Fibroblast of upper back skin (primary cell): ENCODE results near the gene FAM25A.

Experiments used
- DNase-seq: peaks from one replicate; pipeline ENCODE4 v3.0.0-alpha.2; 2013

The FAM25A gene

DNA sequence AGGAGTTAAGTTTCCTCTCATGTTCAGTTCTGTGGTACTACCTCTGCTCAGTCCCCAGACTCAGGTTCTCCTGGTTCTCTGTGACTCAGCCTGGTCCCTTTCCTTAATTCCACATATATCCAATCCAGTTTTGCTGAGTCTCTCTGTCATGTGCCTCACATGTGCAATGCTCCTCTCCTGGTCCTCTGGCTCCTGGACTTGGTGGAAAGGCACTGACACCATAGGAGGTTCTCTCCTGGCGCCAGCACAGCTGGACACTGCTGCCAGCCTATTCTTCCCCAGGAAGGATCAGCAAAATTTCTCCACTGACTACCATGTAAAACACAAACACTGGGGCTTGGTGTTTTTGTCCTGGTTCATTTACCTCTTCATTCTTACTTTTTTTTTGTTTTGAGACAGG, 46.8 kb downstream of the FAM25A start:
- DNase-seq = no peak

DNA sequence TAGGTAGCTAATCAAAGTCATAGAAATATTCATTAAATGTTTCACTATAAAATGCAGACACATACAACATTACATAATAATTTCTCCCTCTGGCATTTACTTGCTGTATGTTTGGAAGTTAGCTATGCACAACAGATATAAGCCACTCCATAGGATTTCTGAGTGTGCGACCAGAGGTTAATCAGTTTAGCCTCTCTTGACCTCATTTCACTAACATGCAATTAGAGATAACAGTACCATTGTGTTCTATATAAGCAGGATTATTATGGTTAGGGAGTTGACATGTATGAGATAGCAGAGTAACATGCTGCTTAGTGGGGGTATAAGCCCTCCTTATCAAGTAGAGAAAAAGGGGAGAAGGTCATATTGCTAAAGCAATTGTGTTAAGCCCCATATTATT, 48.2 kb downstream of the FAM25A start:
- DNase-seq = no peak

DNA sequence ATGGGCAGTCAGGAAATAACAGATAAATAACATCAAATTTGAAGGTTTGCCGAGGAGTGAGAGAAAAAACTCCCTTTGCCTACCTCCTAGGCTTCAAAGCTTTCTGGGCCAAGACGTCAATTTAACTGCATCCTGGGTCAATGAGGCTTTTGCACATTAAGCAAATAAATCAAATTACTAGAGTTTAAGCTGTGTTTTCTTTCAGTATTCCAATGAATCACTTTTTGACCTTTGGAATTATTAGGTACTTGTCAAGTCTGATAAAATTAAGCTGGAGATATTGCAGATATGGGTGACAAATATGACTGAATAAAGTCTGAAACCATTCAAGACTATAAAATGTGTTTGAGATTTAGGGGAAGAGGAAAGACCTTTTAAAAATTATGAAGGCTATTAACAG, 52.4 kb downstream of the FAM25A start:
- DNase-seq = no peak
